Pancreas (tissue), 10 donors: ENCODE results near the gene ARVCF. TPM values are rescaled to one million over a fixed set of nuclear protein-coding genes. Genes with fewer than 3 reads are reported as not detected.

Experiments
- ATAC-seq, 4 donors: fragments of 200-7000 bp; cut with Tn5 transposase; one replicate each; pipeline versions ENCODE4 v1.8.0 to v1.9.1; 2020; ENCODE audit warnings: mild to moderate bottlenecking in 4 of 4, moderate library complexity in 4 of 4
- DNase-seq, 6 donors: peaks; one replicate each; pipeline ENCODE4 v3.0.0-alpha.2; 2020
- FAIRE-seq: peaks from 2 replicates; lab custom pipeline; 2012; peaks lifted over from hg19 to GRCh38; lab: Jason Lieb, UNC
- H3K27ac ChIP-seq, 4 donors: fragments of 200-600 bp; sonication (generic); 1 replicate in 3 of 4; 2 replicates in 1 of 4; pipeline versions ENCODE4 v1.5.0 to v1.8.0; 2020
- H3K27me3 ChIP-seq, 4 donors: fragments of 200-600 bp; one replicate each; pipeline ENCODE4 v1.8.0; 2021
- H3K36me3 ChIP-seq, 3 donors: fragments of 200-600 bp; sonication (generic) in 1 of 3; one replicate each; pipeline versions ENCODE4 v1.5.0 to v1.8.0; 2020 to 2021
- H3K4me1 ChIP-seq, 3 donors: fragments of 200-600 bp; one replicate each; pipeline ENCODE4 v1.8.0; 2021
- H3K4me3 ChIP-seq, 4 donors: fragments of 200-600 bp; sonication (generic) in 2 of 4; one replicate each; pipeline versions ENCODE4 v1.5.0 to v1.8.0; 2020 to 2021
- H3K9me3 ChIP-seq, 4 donors: fragments of 200-600 bp; one replicate each; pipeline ENCODE4 v1.8.0; 2021
- CTCF ChIP-seq, 4 donors: fragments of 200-600 bp; sonication (generic) in 3 of 4; IDR thresholded peaks; one replicate each; pipeline versions ENCODE4 v1.5.0 to v1.8.0; 2021; ENCODE audit warnings: antibody characterized with exemption in 4 of 4
- WGBS, 2 donors: extraction: QIAGEN DNeasy Blood & Tissue Kit; methylation state at CpG; one replicate each; pipeline ENCODE4 v1.1.7; 2013; 5-methylcytosine and 5-hydroxymethylcytosine counted together
- intact Hi-C, 3 donors: fragments of 100-400 bp; cut with DNase I; formaldehyde crosslinking; loops; one replicate each; pipeline versions ENCODE4 v1.11.1 to v1.14.2; 2022
- polyA plus RNA-seq, 2 donors: library from polyadenylated mRNA; stranded (reverse); fragments of 200-250 nt; gene quantifications; one replicate each; pipeline ENCODE4 v1.2.3, GENCODE V29; 2013
- total RNA-seq, 6 donors: library from RNA; stranded (reverse); fragmentation: NEBNext Ultra II Directional in 4 of 6; extraction: Animal tissue kit (Norgen Biotek cat#: 25700) in 4 of 6; gene quantifications; one replicate each; pipeline versions ENCODE4 v1.2.1 to v1.2.4, GENCODE V29; 2021 to 2023
- donor health status: healthy with polysubstance abuse.
- donor health status: DM: no; HTN: no; CAD: no; lungs with moderate emphysema.
- donor health status: DM: no; HTN: no; CAD: no.
- donor health status: control.
- donor health status: control.
- donor health status: Bipolar disorder and iron deficiency.
- donor health status: DM: yes; HTN: yes; CAD: no.
- donor health status: DM: no; HTN: no; CAD: no.
- donor health status: DM: no; HTN: no; CAD: no.
- donor health status: DM: yes; HTN: yes; CAD: no.

Gene ARVCF
- total and polyA plus RNA-seq, 8 donors: 5.0 to 57.8 (median 13.0) TPM

GRCh38 chr22:20027966-20028854, 11.6 kb upstream of the ARVCF start:
- intact Hi-C loops: loop anchor here in 1 of 3 donors (10.0 kb wide), 1 partner anchor 53 kb away; no protein-coding TSS in a partner anchor
- DNase-seq (peak in 1 of 6 donors; percentile 25), ATAC-seq (no peak), FAIRE-seq (no peak)
- Histone ChIP-seq H3K27ac (no peak overlapping the region), H3K9me3 (no peaks in the 10 kb centered on the region), H3K4me3 (no peak overlapping the region), H3K36me3 (no peaks in the 10 kb centered on the region), H3K27me3 (no peaks in the 10 kb centered on the region), H3K4me1 (peaks cover 3 to 10% (median 9%) of the 10 kb centered on the region in 3 donors)
- 81 to 90% methylated on average over 12 of the region's 12 CpGs for whole genome bisulfite sequencing, 2 donors
- peak in 1 of 4 donors; percentile 8 for TF ChIP-seq CTCF (IDR thresholded peaks at IDR 0.05)

DNA sequence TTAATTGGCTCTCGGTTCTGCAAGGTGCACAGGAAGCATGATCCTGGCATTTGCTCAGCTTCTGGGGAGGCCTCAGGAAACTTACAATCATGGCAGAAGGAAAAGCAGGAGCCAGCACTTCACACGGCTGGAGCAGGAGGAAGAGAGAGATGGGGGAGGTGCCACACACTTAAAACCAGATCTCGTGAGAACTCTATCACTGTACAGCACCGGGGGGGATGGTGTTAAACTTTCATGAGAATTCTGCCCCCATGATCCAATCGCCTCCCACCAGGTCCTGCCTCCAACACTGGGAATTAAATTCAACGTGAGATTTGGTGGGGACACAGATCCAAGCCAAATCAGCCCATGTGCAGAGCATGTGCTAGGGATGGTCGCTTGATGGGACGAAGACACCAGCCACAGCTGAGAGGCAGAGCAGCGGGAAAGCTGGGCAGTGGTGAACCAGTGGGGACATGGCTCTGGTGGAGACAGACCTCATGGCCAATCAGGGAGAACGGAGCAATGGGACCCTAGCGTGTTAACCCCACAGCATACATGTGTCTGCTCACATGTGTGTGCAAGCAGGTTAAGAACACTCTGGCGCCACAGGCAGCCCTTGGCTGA, 10.5 kb upstream of the ARVCF start:
- TF ChIP-seq CTCF (IDR thresholded peaks at IDR 0.05): no peak
- intact Hi-C loops: loop anchor here in 1 of 3 donors (10.0 kb wide), 1 partner anchor 52 kb away; no protein-coding TSS in a partner anchor
- no peak overlapping the region for H3K4me3 ChIP-seq
- peaks cover 5 to 8% (median 5%) of the 10 kb centered on the region in 3 donors for H3K4me1 ChIP-seq
- no peaks in the 10 kb centered on the region for H3K27me3 ChIP-seq
- no peaks in the 10 kb centered on the region for H3K36me3 ChIP-seq
- 85 to 89% methylated on average over 12 of the region's 12 CpGs for WGBS, 2 donors
- no peaks in the 10 kb centered on the region for H3K9me3 ChIP-seq
- ATAC-seq (no peak), FAIRE-seq (no peak), DNase-seq (peak in 2 of 6 donors; percentile 13 to 34)
- no peak overlapping the region for H3K27ac ChIP-seq

GRCh38 chr22:20026204-20026908, 9.7 kb upstream of the ARVCF start:
- peak in 1 of 6 donors; percentile 26 for DNase-seq
- 92 to 95% methylated on average over 13 of the region's 13 CpGs for WGBS, 2 donors
- Histone ChIP-seq H3K4me1 (peaks cover 9 to 12% (median 9%) of the 10 kb centered on the region in 3 donors), H3K4me3 (no peak overlapping the region), H3K36me3 (no peaks in the 10 kb centered on the region), H3K27me3 (no peaks in the 10 kb centered on the region), H3K27ac (no peak overlapping the region), H3K9me3 (no peaks in the 10 kb centered on the region)
- intact Hi-C loops: loop anchor here in 1 of 3 donors (10.0 kb wide), 1 partner anchor 52 kb away; no protein-coding TSS in a partner anchor
- no peak for TF ChIP-seq CTCF (IDR thresholded peaks at IDR 0.05)
- no peak for ATAC-seq
- no peak for FAIRE-seq

- Histone ChIP-seq H3K4me1 (peaks cover 9 to 12% (median 9%) of the 10 kb centered on the region in 3 donors), H3K9me3 (no peaks in the 10 kb centered on the region), H3K27ac (no peak overlapping the region), H3K36me3 (no peaks in the 10 kb centered on the region), H3K4me3 (no peak overlapping the region), H3K27me3 (no peaks in the 10 kb centered on the region)
- ATAC-seq (no peak), DNase-seq (peak in 2 of 6 donors; percentile 24 to 31), FAIRE-seq (no peak)
- no peak for TF ChIP-seq CTCF (IDR thresholded peaks at IDR 0.05)
- intact Hi-C loops: loop anchor here in 1 of 3 donors (10.0 kb wide), 1 partner anchor 51 kb away; no protein-coding TSS in a partner anchor
- WGBS, 2 donors: 93 to 98% methylated on average over 13 of the region's 13 CpGs
Measured at GRCh38 chr22:20025401-20026203, 9.0 kb upstream of the ARVCF start.
